Mesodermal cell (in vitro differentiated cells): ENCODE data around the gene EIF5A2.

ENCODE experiments used
- H3K27ac ChIP-seq: 2 replicates; pipeline ENCODE4 v1.7.0; 2013; ENCODE audit warnings: mild to moderate bottlenecking, low read depth, low read length, moderate library complexity; ENCODE audit not compliant: severe bottlenecking
- H3K36me3 ChIP-seq: 2 replicates; pipeline ENCODE4 v1.7.1; 2013; ENCODE audit warnings: mild to moderate bottlenecking, low read length, moderate library complexity; ENCODE audit not compliant: control insufficient read depth, insufficient read depth
- H3K4me1 ChIP-seq: one replicate; pipeline ENCODE4 v1.7.1; 2013; ENCODE audit warnings: mild to moderate bottlenecking, low read length; ENCODE audit not compliant: insufficient read depth, control insufficient read depth, poor library complexity, severe bottlenecking
- H3K4me3 ChIP-seq: 2 replicates; pipeline ENCODE4 v1.7.0; 2013; ENCODE audit warnings: low read length, control low read depth, mild to moderate bottlenecking; ENCODE audit not compliant: insufficient read depth, poor library complexity, severe bottlenecking; ENCODE audit errors: extremely low read depth
- H3K9me3 ChIP-seq: 2 replicates; pipeline ENCODE4 v1.7.1; 2013; ENCODE audit warnings: mild to moderate bottlenecking, low read length, moderate library complexity; ENCODE audit not compliant: control insufficient read depth
- WGBS, 2 experiments: methylation state at CpG; one replicate each; pipeline ENCODE4 v1.1.5; 2013; ENCODE audit warnings: missing lambda C conversion rate in 2 of 2; ENCODE audit not compliant: insufficient coverage in 2 of 2; 5-methylcytosine and 5-hydroxymethylcytosine counted together

Gene EIF5A2

GRCh38 chr3:170869239-170869590 lies 39.2 kb downstream of the EIF5A2 start:
- WGBS, 2 experiments = 0 to 36% methylated on average over 1 of the region's 2 CpGs
- Histone ChIP-seq H3K4me1 (peaks cover 3% of the 10 kb centered on the region), H3K4me3 (peak overlapping the region; percentile 79), H3K36me3 (peaks cover 37% of the 10 kb centered on the region), H3K27ac (peak overlapping the region; percentile 95), H3K9me3 (no peaks in the 10 kb centered on the region)

- WGBS, 2 experiments = 43 to 56% methylated on average over 3 to 6 of the region's 9 CpGs
Observed at GRCh38 chr3:170868577-170869238, 39.7 kb downstream of the EIF5A2 start.

GRCh38 chr3:170867143-170867937 lies 41.1 kb downstream of the EIF5A2 start:
- Histone ChIP-seq H3K9me3 (no peaks in the 10 kb centered on the region), H3K4me1 (peaks cover 3% of the 10 kb centered on the region), H3K27ac (peak overlapping the region; percentile 1), H3K4me3 (peak overlapping the region; percentile 79), H3K36me3 (peaks cover 37% of the 10 kb centered on the region)
- WGBS, 2 experiments = no CpG with 5 or more reads among the region's 1 CpG

More at GRCh38 chr3:170868577-170869238, 39.7 kb downstream of the EIF5A2 start:
- no peaks in the 10 kb centered on the region for H3K9me3 ChIP-seq
- no peak overlapping the region for H3K27ac ChIP-seq
- peak overlapping the region; percentile 79 for H3K4me3 ChIP-seq
- H3K36me3 ChIP-seq = peaks cover 37% of the 10 kb centered on the region
- peaks cover 3% of the 10 kb centered on the region for H3K4me1 ChIP-seq

- H3K9me3 ChIP-seq = no peaks in the 10 kb centered on the region
- no peak overlapping the region for H3K27ac ChIP-seq
- peaks cover 3% of the 10 kb centered on the region for H3K4me1 ChIP-seq
- peaks cover 37% of the 10 kb centered on the region for H3K36me3 ChIP-seq
- no peak overlapping the region for H3K4me3 ChIP-seq
- no CpG with 5 or more reads among the region's 3 CpGs for WGBS, 2 experiments
Observed at GRCh38 chr3:170866499-170866898, 41.9 kb downstream of the EIF5A2 start.

- Histone ChIP-seq H3K27ac (no peak overlapping the region), H3K9me3 (no peaks in the 10 kb centered on the region), H3K4me3 (no peak overlapping the region), H3K36me3 (peaks cover 37% of the 10 kb centered on the region), H3K4me1 (peaks cover 3% of the 10 kb centered on the region)
- 82 to 93% methylated on average over 3 to 4 of the region's 10 CpGs for WGBS, 2 experiments
Observed at GRCh38 chr3:170865209-170866094, 43.0 kb downstream of the EIF5A2 start.

GRCh38 chr3:170864525-170865208 lies 43.8 kb downstream of the EIF5A2 start:
- Histone ChIP-seq H3K27ac (peak overlapping the region; percentile 34), H3K36me3 (peaks cover 37% of the 10 kb centered on the region), H3K9me3 (no peaks in the 10 kb centered on the region), H3K4me3 (no peak overlapping the region), H3K4me1 (peaks cover 3% of the 10 kb centered on the region)
- 86 to 98% methylated on average over 1 to 2 of the region's 6 CpGs for WGBS, 2 experiments

- 88 to 94% methylated on average over 2 to 3 of the region's 4 CpGs for WGBS, 2 experiments
- Histone ChIP-seq H3K9me3 (no peaks in the 10 kb centered on the region), H3K36me3 (peaks cover 37% of the 10 kb centered on the region), H3K27ac (no peak overlapping the region), H3K4me1 (peaks cover 3% of the 10 kb centered on the region), H3K4me3 (no peak overlapping the region)
Observed at GRCh38 chr3:170863816-170864215, 44.6 kb downstream of the EIF5A2 start.

- H3K27ac ChIP-seq = no peak overlapping the region
- H3K9me3 ChIP-seq = no peaks in the 10 kb centered on the region
- H3K36me3 ChIP-seq = peaks cover 29% of the 10 kb centered on the region
- peaks cover 3% of the 10 kb centered on the region for H3K4me1 ChIP-seq
- WGBS, 2 experiments = 88 to 90% methylated on average over 6 to 9 of the region's 10 CpGs
- no peak overlapping the region for H3K4me3 ChIP-seq
Observed at GRCh38 chr3:170862618-170863374, 45.6 kb downstream of the EIF5A2 start.

- H3K36me3 ChIP-seq = no peaks in the 10 kb centered on the region
- 80 to 92% methylated on average over 1 to 2 of the region's 5 CpGs for WGBS, 2 experiments
Observed at GRCh38 chr3:170858599-170858998, 49.8 kb downstream of the EIF5A2 start.

More at GRCh38 chr3:170858599-170858998, 49.8 kb downstream of the EIF5A2 start:
- H3K9me3 ChIP-seq = no peaks in the 10 kb centered on the region
- no peak overlapping the region for H3K4me3 ChIP-seq
- H3K27ac ChIP-seq = no peak overlapping the region
- H3K4me1 ChIP-seq = no peaks in the 10 kb centered on the region
